AML-193 (cell line): ENCODE results near the gene AEBP1.

ENCODE experiments used
- DNase-seq, 2 experiments: peaks; one replicate each; lab custom pipeline; 2025; lab: John Stamatoyannopoulos, UW

The AEBP1 gene

DNA sequence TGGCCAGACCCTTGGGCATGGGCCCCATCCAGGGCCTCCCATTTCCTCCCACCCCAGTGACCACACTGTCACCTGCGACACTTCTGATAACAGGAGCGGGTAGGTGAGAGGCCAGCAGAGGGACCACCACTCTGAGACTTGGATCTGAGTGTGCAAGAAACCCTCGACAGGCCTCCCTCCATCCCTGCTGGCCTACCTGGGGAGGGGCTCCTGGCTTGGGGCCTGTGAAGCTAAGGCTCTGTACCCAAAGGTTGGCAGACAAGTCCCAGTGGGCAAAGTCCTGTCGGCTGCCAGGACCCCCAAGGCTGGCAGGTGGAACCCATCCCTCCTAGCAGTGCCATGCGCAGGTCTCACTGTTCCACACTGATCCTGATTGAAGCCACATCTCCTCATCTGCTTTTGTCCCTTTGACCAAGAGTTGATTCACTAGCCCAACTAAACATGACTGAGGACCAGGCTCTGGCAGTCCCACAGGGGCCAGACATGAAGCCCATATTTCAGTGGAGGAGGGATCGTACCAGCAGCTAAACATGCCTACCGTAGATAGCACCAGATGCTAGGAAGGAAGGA lies 37.6 kb upstream of the AEBP1 start:
- no peak for DNase-seq

GRCh38 chr7:44067064-44067951 lies 36.8 kb upstream of the AEBP1 start:
- DNase-seq, result no peak

DNA sequence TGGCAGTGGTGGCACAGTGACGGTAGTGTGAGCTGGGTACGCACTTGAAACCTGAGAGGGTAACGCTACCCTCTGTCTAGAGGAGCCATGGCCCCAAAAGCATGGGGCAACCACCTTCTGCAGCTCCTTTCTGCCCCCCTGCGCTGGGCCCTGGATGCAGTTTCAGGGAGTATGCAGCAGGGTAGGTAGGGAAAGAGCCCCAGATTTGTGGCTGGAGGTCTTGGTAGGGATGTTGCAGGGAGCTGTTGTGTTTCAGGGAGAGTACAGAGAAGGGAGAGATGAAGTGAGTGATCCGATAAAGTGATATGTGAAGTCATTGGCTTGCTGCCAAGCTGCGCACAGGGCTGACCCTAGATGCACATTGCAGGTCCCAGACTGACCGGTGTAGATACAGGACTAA lies 36.1 kb upstream of the AEBP1 start:
- no peak for DNase-seq

DNA sequence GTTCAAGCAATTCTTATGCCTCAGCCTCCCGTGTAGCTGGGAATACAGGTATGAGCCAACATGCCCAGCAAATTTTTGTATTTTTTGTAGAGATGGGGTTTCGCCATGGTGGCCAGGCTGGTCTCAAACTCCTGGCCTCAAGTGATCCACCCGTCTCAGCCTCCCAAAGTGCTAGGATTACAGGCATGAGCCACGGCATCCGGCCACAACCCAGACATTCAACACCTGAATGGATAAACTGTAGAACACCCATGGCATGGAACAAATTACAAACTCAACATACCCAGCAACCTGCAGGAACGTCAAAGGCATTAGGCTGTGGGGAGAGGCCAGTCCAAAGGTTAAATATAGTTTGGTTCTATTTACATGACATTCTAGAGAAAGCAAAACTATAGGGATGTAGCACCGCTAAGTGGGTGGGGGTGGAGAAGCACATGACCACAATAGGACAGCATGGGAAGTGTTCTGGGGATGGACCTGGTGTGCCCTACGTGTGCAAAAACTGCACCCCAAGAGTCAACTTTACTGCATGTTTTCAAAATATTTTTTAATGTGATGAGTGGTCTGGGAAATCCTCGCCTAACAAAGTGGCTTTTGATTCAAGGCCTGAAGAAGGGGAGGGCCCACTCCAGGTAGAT lies 32.3 kb upstream of the AEBP1 start:
- no peak for DNase-seq

DNA sequence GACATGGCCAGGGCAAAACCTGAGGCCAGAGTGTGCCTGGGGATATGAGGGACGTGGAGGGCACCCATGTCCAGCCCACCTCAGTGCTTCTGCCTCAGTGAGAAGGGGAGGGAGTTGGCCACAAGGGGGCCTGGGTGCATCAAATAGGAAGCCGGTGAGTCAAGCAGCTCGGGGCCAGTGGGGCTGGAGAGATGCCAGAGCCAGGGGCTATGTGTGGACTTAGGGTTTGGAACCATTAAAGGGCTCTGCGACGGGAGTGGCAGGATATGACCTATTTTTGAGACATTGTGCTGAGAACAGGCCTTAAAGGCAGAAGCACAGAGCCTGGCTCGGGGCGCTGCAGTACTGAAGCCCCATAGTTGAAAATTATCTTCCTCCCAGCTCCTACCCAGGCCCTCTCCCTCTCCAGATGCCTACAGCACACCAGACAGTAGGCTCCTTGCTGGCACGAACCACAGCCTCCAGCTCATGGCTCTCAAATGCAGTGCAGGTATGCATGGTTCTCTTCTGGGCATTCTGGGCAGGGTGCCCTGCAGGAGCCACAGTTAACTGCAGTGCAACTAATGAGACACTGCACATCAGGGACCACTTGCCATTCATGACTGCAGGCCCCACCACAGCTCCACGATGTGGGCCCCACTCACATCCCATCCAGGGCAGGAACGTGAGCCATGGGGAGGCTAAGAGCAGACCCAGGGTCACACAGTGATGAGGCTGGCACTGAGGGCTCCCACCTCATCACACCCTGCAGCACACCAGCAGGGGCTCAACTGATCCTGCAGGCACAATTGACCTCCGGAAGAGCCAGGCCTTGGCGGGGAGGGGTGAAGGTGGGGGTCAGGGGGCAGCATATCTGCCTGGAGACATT lies 31.5 kb upstream of the AEBP1 start:
- DNase-seq, result peak; percentile 26 to 36

DNA sequence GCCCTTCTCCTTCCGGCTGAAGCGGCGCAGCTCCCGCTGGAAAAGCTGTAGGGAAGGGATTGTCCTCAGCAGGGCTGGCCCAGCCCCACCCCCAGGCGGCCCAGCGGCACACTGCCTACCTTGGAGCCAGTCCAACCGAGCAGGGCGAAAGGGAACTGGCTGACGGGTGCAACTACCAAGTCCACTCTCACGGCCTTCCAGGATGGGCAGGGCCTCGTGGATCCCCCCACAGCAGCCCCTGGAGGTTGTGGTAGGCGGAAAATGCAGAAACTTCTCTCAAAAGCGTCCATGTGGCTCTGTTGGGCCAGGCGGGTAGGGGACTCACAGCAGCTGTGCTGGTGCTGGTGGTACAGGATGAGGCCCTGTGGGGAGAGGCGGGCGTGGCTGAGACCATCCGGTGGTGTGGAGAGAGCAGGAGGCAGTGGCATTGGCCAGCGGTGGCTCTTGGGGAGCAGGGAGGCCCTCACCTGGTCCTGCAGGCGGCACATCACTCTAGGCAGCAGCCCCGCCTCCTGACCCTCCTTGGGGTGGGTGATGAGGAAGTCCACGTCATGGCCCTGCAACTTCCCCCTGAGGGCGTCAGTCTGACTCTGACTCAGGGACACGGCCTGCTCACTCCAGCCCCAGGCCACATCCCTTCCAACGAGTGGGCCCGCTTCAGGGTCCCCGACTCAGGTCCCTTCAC lies 30.3 kb upstream of the AEBP1 start:
- peak; percentile 12 to 24 for DNase-seq

GRCh38 chr7:44074349-44074695 lies 29.8 kb upstream of the AEBP1 start:
- DNase-seq, result no peak

DNA sequence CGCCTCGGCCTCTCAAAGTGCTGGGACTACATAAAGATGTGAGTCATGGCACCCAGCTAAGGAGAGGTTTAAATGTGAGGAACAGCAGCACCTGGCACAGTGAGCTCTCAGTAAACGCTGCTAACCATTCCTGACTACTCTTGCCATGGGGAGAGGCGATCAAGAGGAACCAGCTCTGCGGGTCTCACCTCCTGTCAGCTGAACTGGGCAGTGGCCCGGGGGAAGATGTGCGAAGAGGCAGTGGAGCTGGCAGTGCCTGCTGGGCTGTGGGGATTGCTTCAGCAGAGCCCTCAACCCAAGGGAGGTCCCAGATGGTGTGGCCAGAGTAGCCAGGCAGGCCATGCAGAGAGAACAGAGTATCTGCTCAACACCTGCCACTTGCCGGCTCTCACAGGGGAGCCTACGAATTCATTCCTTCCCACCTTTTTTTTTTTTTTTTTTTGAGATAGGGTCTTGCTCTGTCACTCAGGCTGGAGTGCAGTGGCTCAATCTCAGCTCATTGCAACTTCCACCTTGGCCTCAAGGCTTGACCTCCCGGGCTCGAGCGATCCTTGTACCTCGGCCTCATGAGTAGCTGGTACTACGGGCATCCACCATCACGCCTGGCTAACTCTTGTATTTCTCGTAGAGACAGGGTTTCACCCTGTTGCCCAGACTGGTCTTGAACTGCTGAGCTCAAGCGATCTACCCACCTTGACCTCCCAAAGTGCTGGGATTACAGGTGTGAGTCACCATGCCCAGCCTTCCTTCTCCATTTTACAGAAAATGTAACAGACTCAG lies 28.7 kb upstream of the AEBP1 start:
- DNase-seq, result no peak

DNA sequence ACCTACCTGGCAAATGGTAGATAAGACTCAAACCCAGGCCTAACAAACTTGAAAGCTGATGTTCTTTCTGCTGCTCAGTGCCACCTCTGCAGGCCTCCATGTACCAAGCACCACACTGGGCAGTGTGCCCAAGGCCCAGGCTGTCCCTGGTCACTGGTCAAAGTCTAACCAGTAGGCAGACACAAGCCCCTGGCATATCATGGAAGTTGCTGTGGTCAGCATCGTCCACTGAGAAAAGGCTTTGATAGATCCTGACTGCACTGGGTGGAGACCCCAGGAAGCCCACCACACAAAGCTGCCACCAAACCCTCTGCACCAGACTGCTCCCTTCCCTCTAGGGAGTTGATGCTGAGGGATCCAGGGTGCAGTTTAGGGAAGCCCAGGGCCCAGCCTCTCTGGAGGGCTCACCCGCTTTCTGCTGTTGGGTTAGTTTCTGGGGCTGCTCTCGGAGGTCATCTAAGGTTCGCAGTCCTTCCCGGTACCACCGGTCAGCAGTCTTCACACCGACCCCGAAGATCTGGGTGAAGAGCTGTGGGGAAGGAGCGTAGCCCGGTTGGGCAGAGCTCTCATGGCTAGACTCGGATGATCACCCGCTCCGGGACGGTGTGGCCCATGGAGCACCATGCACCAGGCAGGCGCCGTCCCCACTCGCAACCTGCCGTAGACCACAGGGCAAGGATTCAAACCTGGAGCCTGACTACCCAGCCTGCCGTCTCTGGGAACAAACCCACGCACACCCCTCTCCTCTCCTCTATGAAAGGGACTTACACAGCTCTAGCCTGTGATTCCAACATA lies 27.8 kb upstream of the AEBP1 start:
- DNase-seq, result no peak

- DNase-seq, result no peak
Observed at GRCh38 chr7:44077061-44077460, 27.1 kb upstream of the AEBP1 start.

DNA sequence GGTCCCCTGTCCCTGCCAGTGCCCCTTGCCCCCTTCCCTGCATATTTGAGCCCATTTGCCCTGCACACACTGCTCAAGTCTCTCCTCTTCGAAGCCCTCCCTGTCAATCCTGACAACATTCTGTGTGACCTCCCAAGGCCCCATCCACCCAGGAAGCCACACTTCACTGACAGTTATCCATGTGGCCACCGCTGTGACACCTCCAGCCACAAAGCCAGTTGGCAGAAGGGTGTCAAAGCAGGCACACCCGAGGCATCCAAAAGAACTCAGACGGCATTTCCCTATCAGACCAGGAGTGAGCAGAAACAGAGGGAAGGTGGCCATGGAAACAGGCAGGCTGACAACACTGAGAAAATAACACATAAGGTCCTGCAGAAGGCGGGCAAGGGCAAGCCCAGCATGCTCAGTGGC lies 26.5 kb upstream of the AEBP1 start:
- no peak for DNase-seq

DNA sequence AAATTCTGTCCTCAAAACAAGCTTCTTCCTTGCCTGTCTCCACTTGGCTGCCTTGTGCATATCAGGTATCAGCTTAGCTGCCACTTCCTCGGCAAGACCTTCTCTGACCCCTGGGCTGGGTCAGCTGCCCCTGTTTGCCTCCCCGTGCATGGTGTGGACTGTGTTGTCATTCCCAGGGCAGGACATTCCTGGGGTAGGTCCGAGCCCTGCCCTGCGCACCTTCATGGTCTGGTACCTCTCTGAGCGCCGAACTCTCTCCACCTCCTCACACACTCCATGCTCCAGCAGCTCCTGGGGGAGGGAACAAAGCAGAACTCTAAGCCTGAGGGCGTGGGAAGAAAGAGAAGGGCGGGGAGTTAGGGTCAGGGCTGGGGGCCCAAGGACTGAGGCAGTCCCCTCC lies 25.6 kb upstream of the AEBP1 start:
- DNase-seq, result no peak

GRCh38 chr7:44079331-44080021 lies 24.7 kb upstream of the AEBP1 start:
- DNase-seq, result no peak

- DNase-seq, result no peak
Observed at GRCh38 chr7:44080118-44080517, 24.0 kb upstream of the AEBP1 start.

- DNase-seq, result no peak
Observed at GRCh38 chr7:44080686-44081265, 23.4 kb upstream of the AEBP1 start.

DNA sequence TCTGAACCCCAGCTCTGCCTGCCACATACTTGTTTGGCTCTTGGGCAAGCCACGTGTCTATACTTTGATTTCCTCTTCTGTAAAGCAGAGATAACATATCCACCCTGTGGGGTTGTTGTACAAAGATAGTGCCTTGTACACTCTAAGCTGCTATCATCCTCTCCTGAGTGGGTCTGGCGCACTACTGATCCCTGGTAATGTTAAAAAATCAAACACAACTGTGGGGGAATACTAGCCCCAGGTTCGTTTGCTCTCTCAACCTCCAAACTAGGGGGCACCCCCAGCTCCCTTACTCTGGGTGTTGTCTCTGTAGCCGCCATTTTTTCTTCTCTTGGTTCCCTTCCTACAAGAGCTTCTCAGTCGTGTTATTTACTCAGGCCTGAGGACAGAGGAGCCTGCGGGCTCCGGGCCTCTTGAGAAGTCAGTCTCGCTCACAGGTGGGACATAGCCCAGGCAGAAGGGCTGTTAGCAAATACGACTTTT lies 22.8 kb upstream of the AEBP1 start:
- peak in 1 of 2 experiments; percentile 5 for DNase-seq

- peak; percentile 95 to 96 for DNase-seq
Observed at GRCh38 chr7:44082541-44083207, 21.5 kb upstream of the AEBP1 start.

DNA sequence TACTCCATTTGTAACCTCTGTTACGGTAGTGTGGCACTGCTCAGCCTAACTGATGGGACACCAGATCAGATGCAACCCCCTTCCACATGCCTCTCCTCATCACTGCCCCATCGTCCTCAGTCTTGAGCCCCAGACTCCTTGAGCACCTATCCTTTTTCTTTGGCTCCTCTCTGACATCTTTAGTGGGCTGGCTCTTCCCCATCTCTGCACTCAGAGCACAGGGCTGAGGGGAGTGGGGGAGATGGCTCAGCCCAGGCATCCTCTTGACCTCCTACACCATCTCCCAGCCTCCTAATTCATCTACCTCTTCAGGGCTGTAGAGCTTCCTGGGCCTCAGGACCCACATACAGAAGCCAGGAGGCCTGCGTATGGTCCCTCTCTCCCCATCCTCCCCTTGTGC lies 20.3 kb upstream of the AEBP1 start:
- no peak for DNase-seq
